Heart left ventricle (tissue), 13 donors: ENCODE data around the gene TMSB15C.

Source experiments
- POLR2A ChIP-seq, 2 donors: fragments of 450-650 bp; IDR thresholded peaks; one replicate each; pipeline ENCODE4 v1.6.1; 2017; ENCODE audit warnings: antibody characterized with exemption in 2 of 2, mild to moderate bottlenecking in 2 of 2, moderate library complexity in 2 of 2
- TF ChIP-seq, protein P1 (sequence below), 12 donors: fragments of 200-600 bp; sonication (generic) in 4 of 12; IDR thresholded peaks; one replicate each; pipeline versions ENCODE4 v1.5.0 to v1.8.0; 2018 to 2022; ENCODE audit warnings: antibody characterized with exemption in 12 of 12, mild to moderate bottlenecking in 5 of 12
- donor health status: ischemic (EF 13 %, LVEDD 7.1; RV severe dilation, severe dysfunction).
- donor health status: DM: no; HTN: yes; CAD: no.
- donor health status: DM: no; HTN: no; CAD: no.
- donor health status: ischemic (EF 25% LVEDD 6.9; RV normal size, moderate dysfunction).
- donor health status: ischemic (EF 25% LVEDD 5.7; RV mildly dilated, moderate dysfunction).
- donor health status: ischemic (EF 35%, LVEDD 5.7; RV mildly dilated, moderate dysfunction).
- donor health status: nonischemic (EF 11% LVEDD 7.7; RV severe dilation, severe dysfunction).
- donor health status: DM: yes; HTN: yes; CAD: no.
- donor health status: PGD.
- donor health status: ischemic (EF 29% LVEDD 5.4; RV normal size, mild dysfunction).
- donor health status: nonischemic (EF 23%, LVEDD 6.1; RV moderate dilation, normal function).

DNA sequence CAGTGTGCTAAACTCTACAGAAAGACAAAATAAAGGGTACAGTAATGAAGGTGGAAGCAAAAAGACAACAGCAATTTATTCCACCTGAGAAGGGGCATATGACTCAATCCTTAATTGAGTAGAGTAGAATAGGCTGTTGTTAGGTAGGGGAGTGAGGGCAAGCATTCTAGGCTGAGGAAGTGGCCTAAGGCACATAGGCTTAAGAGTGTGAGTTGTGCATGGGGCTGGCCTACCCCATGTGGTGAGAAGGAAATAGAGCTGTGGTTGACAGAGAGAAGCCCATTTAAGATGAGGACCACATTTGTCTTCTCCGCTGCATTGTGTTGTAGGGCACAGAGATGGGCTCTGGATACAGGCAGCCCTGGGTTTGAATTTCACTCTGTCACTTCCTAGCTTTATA lies 32.9 kb upstream of the TMSB15C start:
- TF ChIP-seq, protein P1, sequence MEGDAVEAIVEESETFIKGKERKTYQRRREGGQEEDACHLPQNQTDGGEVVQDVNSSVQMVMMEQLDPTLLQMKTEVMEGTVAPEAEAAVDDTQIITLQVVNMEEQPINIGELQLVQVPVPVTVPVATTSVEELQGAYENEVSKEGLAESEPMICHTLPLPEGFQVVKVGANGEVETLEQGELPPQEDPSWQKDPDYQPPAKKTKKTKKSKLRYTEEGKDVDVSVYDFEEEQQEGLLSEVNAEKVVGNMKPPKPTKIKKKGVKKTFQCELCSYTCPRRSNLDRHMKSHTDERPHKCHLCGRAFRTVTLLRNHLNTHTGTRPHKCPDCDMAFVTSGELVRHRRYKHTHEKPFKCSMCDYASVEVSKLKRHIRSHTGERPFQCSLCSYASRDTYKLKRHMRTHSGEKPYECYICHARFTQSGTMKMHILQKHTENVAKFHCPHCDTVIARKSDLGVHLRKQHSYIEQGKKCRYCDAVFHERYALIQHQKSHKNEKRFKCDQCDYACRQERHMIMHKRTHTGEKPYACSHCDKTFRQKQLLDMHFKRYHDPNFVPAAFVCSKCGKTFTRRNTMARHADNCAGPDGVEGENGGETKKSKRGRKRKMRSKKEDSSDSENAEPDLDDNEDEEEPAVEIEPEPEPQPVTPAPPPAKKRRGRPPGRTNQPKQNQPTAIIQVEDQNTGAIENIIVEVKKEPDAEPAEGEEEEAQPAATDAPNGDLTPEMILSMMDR (IDR thresholded peaks at IDR 0.05): no peak
- TF ChIP-seq POLR2A (IDR thresholded peaks at IDR 0.05): no peak
